ENCODE data around the gene CYP4B1.
"Not testable (repeated sequence)": the region's sequence is repeated elsewhere in the genome, so short reads cannot be mapped to it uniquely, and the experiment has no call there.

The CYP4B1 gene

DNA sequence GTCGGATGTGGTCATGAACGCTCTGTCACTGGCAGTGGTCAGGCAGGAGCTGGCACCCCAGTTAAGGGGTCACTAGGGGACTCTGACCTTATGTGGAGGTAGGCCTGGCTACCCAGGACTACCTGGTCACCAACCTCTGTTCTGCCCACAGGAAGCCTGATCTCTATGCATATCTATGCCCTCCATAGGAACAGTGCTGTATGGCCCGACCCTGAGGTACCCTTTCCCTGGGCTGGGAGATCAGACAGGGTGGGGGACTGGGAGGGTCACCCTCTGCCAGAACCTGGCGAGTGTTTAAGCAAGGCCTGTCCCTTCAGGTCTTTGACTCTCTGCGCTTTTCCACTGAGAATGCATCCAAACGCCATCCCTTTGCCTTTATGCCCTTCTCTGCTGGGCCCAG, 19.0 kb downstream of the CYP4B1 start:
- DNase-seq, result no peak

DNA sequence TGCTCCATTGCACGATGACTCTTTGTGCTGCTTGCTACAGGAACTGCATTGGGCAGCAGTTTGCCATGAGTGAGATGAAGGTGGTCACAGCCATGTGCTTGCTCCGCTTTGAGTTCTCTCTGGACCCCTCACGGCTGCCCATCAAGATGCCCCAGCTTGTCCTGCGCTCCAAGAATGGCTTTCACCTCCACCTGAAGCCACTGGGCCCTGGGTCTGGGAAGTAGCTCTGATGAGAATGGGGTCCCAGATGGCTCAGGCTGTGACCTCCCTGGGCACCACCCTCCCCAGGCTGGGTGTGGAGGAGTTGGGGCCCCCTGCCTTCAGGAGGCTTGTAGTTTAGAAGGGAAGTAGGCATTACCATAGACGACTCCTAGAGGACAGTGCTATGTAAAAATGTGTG, 19.7 kb downstream of the CYP4B1 start:
- DNase-seq, result no peak

DNA sequence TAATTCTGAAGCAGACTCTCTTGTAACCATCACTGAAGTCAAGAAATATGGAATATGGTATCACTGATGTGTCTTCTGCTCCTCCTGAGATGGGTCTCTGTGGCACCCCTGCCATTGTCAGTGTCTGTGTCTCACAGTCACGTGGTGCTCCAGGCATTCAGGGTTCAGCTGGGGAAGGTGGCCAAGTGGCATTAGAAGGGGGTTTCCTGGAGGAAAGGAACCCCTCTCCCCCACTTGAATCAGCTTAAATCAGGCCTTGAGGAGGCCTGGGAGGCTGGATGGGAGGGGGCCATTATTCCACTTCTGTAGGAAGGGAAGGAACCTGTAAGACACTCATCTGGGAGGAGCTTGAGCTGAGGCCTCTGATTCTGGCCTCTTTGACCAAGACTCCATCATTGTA, 20.5 kb downstream of the CYP4B1 start:
- DNase-seq, result no peak

DNA sequence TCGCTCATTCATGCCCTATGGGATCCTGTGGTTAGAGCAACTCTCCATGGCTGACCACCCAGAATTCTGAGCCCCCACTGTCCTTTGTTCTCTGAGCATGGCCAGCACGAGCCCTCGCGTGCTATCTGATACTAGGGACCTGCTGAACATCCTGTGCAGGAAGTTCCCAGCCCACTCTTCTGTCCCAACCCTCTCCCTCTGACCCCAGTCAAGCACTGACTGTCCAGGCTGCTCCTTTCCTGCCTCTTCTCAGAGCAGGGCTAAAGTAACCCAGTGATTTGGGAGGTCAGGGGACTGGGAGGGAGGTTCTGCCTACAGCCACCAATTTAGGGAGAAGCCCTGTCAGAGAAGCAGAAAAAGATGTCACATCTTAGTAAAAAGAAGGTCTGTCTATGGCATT, 21.2 kb downstream of the CYP4B1 start:
- DNase-seq, result no peak

DNA sequence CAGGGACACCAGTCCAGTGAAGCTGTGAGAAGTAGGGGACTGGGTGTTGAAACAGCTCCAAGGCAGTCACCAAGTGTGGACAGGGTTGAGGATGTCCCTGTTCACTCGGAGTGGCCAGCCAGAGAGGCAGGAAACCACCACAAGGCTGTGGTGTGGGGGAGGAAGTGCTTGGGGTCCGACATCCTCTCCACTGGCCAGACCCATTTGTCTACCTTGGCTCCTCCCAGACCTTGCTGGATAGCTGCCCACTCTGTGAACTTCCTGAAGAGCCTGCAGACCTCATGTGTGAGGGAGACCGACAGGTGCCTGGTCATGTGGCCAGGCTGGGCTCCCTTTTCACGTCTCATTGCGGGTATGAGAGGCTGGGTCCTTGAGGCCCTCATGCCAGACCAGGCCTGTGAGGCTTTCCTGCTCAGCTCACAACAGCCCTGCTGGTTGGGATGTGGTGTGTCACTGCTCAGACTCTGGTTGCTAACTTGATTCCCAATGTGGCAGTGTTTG, 21.8 kb downstream of the CYP4B1 start:
- no peak for DNase-seq

DNA sequence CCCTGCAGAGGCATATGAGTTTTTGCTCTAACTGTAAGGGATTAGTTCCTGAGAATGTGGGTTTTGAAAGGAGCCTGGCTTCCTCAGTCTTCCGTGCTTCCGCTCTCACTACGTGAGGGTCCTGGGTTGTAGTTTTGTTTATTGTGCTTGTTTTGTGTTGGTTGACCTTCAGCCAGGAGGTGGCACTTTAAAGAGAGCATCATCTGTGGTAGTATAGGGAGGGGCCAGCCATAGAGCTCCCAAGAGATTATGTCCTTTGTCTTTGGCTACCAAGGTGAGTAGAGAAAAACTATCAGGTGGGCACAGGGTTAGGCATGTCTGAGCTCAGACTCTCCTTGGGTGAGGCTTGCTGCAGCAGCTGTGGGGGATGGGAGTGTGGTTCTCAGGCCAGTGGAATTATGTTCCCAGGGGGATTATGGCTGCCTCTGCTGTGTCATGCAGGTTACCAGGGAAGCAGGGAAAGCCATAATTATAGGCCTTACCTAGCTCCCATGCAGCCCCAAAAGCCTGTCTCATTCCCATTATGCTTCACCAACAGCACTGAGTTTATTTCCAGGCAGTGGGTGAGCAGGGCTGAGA, 23.5 kb downstream of the CYP4B1 start:
- DNase-seq, result peak; percentile 17

DNA sequence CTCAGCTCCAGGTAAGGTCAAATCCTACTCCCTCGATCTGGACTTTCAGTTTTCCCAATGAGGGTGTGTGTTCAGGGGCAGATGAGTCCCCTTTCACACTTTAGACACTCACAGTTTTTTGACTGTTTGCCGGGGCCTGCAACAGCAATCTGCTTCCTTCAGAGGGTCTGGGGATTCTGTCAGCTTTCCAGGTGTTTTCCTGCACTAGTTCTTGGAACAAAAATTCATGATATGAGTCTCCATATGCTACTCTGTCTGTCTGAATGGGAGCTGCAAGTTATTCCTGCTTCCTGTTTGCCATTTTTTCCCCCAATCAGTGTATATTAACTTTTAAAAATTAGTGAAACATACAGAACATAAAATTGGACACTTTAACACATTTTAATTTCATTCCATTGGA, 24.3 kb downstream of the CYP4B1 start:
- DNase-seq, result no peak

DNA sequence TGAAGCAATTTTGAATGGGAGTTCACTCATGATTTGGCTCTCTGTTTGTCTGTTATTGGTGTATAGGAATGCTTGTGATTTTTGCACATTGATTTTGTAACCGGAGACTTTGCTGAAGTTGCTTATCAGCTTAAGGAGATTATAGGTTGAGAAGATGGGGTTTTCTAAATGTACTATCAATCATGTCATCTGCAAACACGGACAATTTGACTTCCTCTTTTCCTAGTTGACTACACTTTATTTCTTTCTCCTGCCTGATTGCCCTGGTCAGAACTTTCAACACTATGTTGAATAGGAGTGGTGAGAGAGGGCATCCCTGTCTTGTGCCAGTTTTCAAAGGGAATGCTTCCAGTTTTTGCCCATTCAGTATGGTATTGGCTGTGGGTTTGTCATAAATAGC, 28.0 kb downstream of the CYP4B1 start:
- DNase-seq, result not testable (repeated sequence)

DNA sequence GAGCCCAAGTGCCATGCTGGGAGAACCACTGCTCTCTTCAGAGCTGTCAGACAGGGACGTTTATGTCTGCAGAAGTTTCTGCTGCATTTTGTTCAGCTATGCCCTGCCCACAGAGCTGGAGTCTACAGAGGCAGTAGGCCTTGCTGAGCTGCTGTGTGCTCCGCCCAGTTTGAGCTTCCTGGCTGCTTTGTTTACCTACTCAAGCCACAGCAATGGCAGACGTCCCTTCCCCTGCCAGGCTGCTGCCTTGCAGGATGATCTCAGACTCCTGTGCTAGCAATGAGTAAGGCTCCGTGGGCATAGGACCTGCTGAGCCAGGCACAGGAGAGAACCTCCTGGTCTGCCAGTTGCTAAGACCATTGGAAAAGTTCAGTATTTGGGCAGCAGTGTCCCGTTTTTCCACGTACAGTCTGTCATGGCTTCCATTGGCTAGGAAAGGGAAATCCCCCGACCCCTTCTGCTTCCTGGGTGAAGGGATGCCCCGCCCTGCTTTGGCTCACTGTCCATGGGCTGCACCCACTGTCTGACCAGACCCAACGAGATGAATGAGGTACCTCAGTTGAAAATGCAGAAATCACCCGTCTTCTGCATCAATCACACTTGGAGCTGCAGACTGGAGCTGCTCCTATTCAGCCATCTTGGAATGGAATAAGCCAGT, 31.9 kb downstream of the CYP4B1 start:
- DNase-seq, result no peak

DNA sequence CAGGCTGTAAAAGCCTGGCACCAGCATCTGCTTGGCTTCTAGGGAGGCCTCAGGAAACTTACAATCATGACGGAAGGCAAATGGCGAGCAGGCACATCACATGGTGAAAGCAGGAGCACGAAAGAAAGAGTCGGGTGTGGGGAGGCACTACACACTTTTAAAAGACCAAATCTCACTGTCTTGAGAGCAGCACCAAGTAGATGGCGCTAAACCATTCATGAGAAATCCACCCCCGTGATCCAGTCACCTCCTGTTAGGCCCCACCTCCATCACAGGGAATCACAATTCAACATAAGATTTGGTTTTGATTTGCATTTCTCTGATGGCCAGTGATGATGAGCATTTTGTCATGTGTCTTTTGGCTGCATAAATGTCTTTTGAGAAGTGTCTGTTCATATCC, 36.6 kb downstream of the CYP4B1 start:
- DNase-seq, result not testable (repeated sequence)

DNA sequence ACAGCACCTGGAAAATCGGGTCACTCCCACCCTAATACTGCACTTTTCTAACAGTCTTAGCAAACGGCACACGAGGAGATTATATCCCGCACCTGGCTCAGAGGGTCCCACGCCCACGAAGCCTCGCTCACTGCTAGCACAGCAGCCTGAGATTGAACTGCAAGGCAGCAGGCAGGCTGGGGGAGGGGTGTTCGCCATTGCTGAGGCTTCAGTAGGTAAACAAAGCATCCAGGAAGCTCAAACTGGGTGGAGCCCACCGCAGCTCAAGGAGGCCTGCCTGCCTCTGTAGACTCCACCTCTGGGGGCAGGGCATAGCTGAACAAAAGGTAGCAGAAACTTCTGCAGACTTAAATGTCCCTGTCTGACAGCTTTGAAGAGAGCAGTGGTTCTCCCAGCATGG, 47.5 kb downstream of the CYP4B1 start:
- DNase-seq, result not testable (repeated sequence)

DNA sequence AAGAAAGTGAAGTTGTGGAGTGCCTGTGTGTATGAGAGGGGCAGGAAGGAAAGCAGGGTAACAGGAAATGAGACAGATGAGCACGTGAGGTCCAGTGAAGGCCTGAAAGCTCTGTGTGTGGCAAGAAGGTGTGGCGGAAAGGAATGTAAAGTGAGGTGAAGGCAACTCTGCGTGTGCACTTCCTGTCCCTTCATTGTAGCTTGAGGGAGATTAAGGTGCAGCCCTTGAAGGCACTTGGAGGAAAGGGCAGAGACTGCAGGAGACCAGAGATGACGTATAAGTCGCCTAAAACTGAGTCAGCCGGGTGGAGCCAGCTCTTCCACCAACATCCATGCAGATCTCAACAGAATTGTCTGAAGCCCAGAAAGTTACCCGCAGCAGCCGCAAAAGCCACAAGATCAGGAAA, 58.8 kb downstream of the CYP4B1 start:
- DNase-seq, result not testable (repeated sequence)

DNA sequence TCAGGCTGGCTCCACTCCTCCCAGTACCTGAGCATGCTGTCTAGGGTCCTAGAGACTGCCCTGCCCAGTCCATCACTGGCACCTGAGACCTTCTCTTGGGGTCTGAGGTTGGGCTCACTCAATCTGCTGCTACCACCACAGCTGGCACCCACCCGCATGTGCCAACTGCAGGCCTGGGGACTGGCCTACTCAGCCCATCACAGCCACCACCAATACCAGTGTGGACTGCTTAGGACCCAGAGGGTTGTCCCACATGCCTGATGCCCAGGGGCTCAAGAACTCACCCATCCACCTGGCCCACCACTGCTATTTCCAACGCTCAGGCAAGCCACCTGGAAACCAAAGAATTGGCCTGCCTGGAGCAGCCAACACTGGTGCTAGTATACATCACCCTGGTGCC, 63.5 kb downstream of the CYP4B1 start:
- DNase-seq, result no peak
